NCI-H526 treated with DMSO at 0.1 percent for 48 hours (cell line): ENCODE measurements around the gene CD151.

ENCODE experiments used
- DNase-seq: peaks from one replicate; lab custom pipeline; 2025; lab: John Stamatoyannopoulos, UW

Gene CD151

GRCh38 chr11:843086-843734 is 10.5 kb downstream of the CD151 start:
- no peak for DNase-seq

GRCh38 chr11:843818-844692 is 11.3 kb downstream of the CD151 start:
- DNase-seq: no peak

- no peak for DNase-seq
Measured at GRCh38 chr11:844693-845644, 12.2 kb downstream of the CD151 start.

GRCh38 chr11:845872-846495 is 13.2 kb downstream of the CD151 start:
- no peak for DNase-seq

GRCh38 chr11:846496-847098 is 13.8 kb downstream of the CD151 start:
- DNase-seq: no peak

GRCh38 chr11:847876-848275 is 15.1 kb downstream of the CD151 start:
- DNase-seq: no peak

GRCh38 chr11:848380-848931 is 15.7 kb downstream of the CD151 start:
- no peak for DNase-seq

- peak; percentile 63 for DNase-seq
Measured at GRCh38 chr11:849104-849824, 16.5 kb downstream of the CD151 start.

- peak; percentile 68 for DNase-seq
Measured at GRCh38 chr11:849951-850774, 17.4 kb downstream of the CD151 start.

GRCh38 chr11:850775-851763 is 18.3 kb downstream of the CD151 start:
- DNase-seq: peak; percentile 25

- no peak for DNase-seq
Measured at GRCh38 chr11:852762-853161, 20.0 kb downstream of the CD151 start.

- no peak for DNase-seq
Measured at GRCh38 chr11:853682-854448, 21.1 kb downstream of the CD151 start.

- no peak for DNase-seq
Measured at GRCh38 chr11:854601-855329, 22.0 kb downstream of the CD151 start.

- no peak for DNase-seq
Measured at GRCh38 chr11:855330-855674, 22.6 kb downstream of the CD151 start.

GRCh38 chr11:855796-856195 is 23.0 kb downstream of the CD151 start:
- DNase-seq: no peak

- DNase-seq: no peak
Measured at GRCh38 chr11:856397-856796, 23.6 kb downstream of the CD151 start.
